Heart right ventricle (tissue), 16 donors: ENCODE results near the gene SOS2. TPM values are rescaled to one million over a fixed set of nuclear protein-coding genes. Genes with fewer than 3 reads are reported as not detected.

Source experiments
- ATAC-seq, 8 donors: fragments of 200-7000 bp; cut with Tn5 transposase; one replicate each; pipeline ENCODE4 v1.9.1; 2020; ENCODE audit warnings: mild to moderate bottlenecking in 8 of 8, moderate library complexity in 8 of 8, moderate number of reproducible peaks in 1 of 8
- DNase-seq, 2 donors: peaks; one replicate each; pipeline ENCODE4 v3.0.0-alpha.2; 2020
- H3K27ac ChIP-seq, 10 donors: fragments of 200-600 bp; sonication (generic) in 2 of 10; one replicate each; pipeline versions ENCODE4 v1.5.0 to v1.8.0; 2020 to 2022; ENCODE audit warnings: mild to moderate bottlenecking in 3 of 10
- H3K27me3 ChIP-seq, 7 donors: fragments of 200-600 bp; one replicate each; pipeline ENCODE4 v1.8.0; 2021 to 2022; ENCODE audit warnings: mild to moderate bottlenecking in 2 of 7
- H3K36me3 ChIP-seq, 9 donors: fragments of 200-600 bp; sonication (generic) in 1 of 9; one replicate each; pipeline versions ENCODE4 v1.5.0 to v1.8.0; 2020 to 2022; ENCODE audit warnings: mild to moderate bottlenecking in 2 of 9
- H3K4me1 ChIP-seq, 9 donors: fragments of 200-600 bp; sonication (generic) in 1 of 9; one replicate each; pipeline versions ENCODE4 v1.5.0 to v1.8.0; 2020 to 2022; ENCODE audit warnings: mild to moderate bottlenecking in 4 of 9
- H3K4me3 ChIP-seq, 10 donors: fragments of 200-600 bp; sonication (generic) in 2 of 10; one replicate each; pipeline versions ENCODE4 v1.5.0 to v1.8.0; 2020 to 2022; ENCODE audit warnings: mild to moderate bottlenecking in 7 of 10, moderate library complexity in 2 of 10
- H3K9me3 ChIP-seq, 11 donors: fragments of 200-600 bp in 10 of 11; sonication (generic) in 2 of 11; one replicate each; pipeline versions ENCODE4 v1.5.0 to v1.8.0; 2013 to 2022; ENCODE audit warnings: mild to moderate bottlenecking in 2 of 11, control low read depth in 1 of 11, moderate library complexity in 1 of 11
- CTCF ChIP-seq, 9 donors: fragments of 200-600 bp; sonication (generic) in 2 of 9; IDR thresholded peaks; one replicate each; pipeline versions ENCODE4 v1.5.0 to v1.8.0; 2021 to 2022; ENCODE audit warnings: antibody characterized with exemption in 9 of 9, mild to moderate bottlenecking in 5 of 9, moderate library complexity in 1 of 9
- WGBS, 2 donors: extraction: QIAGEN DNeasy Blood & Tissue Kit; methylation state at CpG; one replicate each; pipeline ENCODE4 v1.1.7; 2013; ENCODE audit warnings: inconsistent platforms in 1 of 2; 5-methylcytosine and 5-hydroxymethylcytosine counted together
- intact Hi-C, 10 donors: fragments of 100-400 bp; cut with DNase I; formaldehyde crosslinking; loops; one replicate each; pipeline versions ENCODE4 v1.11.1 to v1.14.2; 2022
- polyA plus RNA-seq, 2 donors: library from polyadenylated mRNA; stranded (reverse); fragments of 200-250 nt; gene quantifications; one replicate each; pipeline ENCODE4 v1.2.3, GENCODE V29; 2013
- total RNA-seq, 10 donors: library from RNA; stranded (reverse); fragmentation: NEBNext Ultra II Directional in 3 of 10; extraction: Animal tissue kit (Norgen Biotek cat#: 25700) in 3 of 10; gene quantifications; one replicate each; pipeline versions ENCODE4 v1.2.1 to v1.2.4, GENCODE V29; 2021 to 2023
- donor health status: Arrhythmogenic right ventricular cardiomyopathy.
- donor health status: ischemic (EF 13 %, LVEDD 7.1; RV severe dilation, severe dysfunction).
- donor health status: healthy with polysubstance abuse.
- donor health status: DM: no; HTN: yes; CAD: no.
- donor health status: DM: no; HTN: no; CAD: no.
- donor health status: ischemic (EF 25% LVEDD 6.9; RV normal size, moderate dysfunction).
- donor health status: ischemic (EF 25% LVEDD 5.7; RV mildly dilated, moderate dysfunction).
- donor health status: healthy.
- donor health status: DM: yes; HTN: yes; CAD: no.
- donor health status: Ischemic cardiomyopathy.
- donor health status: ischemic (EF 35%, LVEDD 5.7; RV mildly dilated, moderate dysfunction).
- donor health status: nonischemic (EF 11% LVEDD 7.7; RV severe dilation, severe dysfunction).
- donor health status: DM: yes; HTN: yes; CAD: no.
- donor health status: PGD.
- donor health status: ischemic (EF 29% LVEDD 5.4; RV normal size, mild dysfunction).
- donor health status: nonischemic (EF 23%, LVEDD 6.1; RV moderate dilation, normal function).

SOS2 gene
- total and polyA plus RNA-seq, 12 donors: 10.1 to 40.0 (median 32.3) TPM

GRCh38 chr14:50101417-50101816 is 130.0 kb downstream of the SOS2 start:
- Histone ChIP-seq H3K9me3 (no peaks in the 10 kb centered on the region), H3K27ac (no peak overlapping the region), H3K4me1 (peaks cover 0 to 6% (median 0%) of the 10 kb centered on the region in 9 donors), H3K4me3 (no peak overlapping the region), H3K36me3 (peaks cover 0 to 19% (median 0%) of the 10 kb centered on the region in 9 donors), H3K27me3 (no peaks in the 10 kb centered on the region)
- ATAC-seq: no peak
- whole genome bisulfite sequencing, 2 donors: 92 to 98% methylated on average over 7 of the region's 7 CpGs
- TF ChIP-seq CTCF (IDR thresholded peaks at IDR 0.05): no peak
- no peak for DNase-seq
- intact Hi-C loops: loop anchor here in 6 of 10 donors (5.0 to 10.0 kb wide), 6 partner anchors 97 to 237 kb away; no protein-coding TSS in a partner anchor

GRCh38 chr14:50100805-50101204 is 130.6 kb downstream of the SOS2 start:
- Histone ChIP-seq H3K9me3 (no peaks in the 10 kb centered on the region), H3K27ac (no peak overlapping the region), H3K4me1 (peaks cover 0 to 12% (median 0%) of the 10 kb centered on the region in 9 donors), H3K36me3 (peaks cover 0 to 19% (median 0%) of the 10 kb centered on the region in 9 donors), H3K4me3 (no peak overlapping the region), H3K27me3 (no peaks in the 10 kb centered on the region)
- intact Hi-C loops: loop anchor here in 6 of 10 donors (5.0 to 10.0 kb wide), 6 partner anchors 96 to 236 kb away; no protein-coding TSS in a partner anchor
- no peak for ATAC-seq
- WGBS, 2 donors: 94 to 96% methylated on average over 2 of the region's 2 CpGs
- no peak for DNase-seq
- TF ChIP-seq CTCF (IDR thresholded peaks at IDR 0.05): no peak

- WGBS, 2 donors: 93 to 94% methylated on average over 4 of the region's 4 CpGs
- Histone ChIP-seq H3K36me3 (peaks cover 0 to 19% (median 0%) of the 10 kb centered on the region in 9 donors), H3K4me1 (peaks cover 0 to 12% (median 0%) of the 10 kb centered on the region in 9 donors), H3K4me3 (no peak overlapping the region), H3K27me3 (no peaks in the 10 kb centered on the region), H3K9me3 (no peaks in the 10 kb centered on the region), H3K27ac (no peak overlapping the region)
- intact Hi-C loops: no loop called here
- DNase-seq (no peak), ATAC-seq (no peak)
- no peak for TF ChIP-seq CTCF (IDR thresholded peaks at IDR 0.05)
Observed at GRCh38 chr14:50099335-50099734, 132.0 kb downstream of the SOS2 start.

GRCh38 chr14:50095895-50096294 is 135.5 kb downstream of the SOS2 start:
- no peak for TF ChIP-seq CTCF (IDR thresholded peaks at IDR 0.05)
- intact Hi-C loops: no loop called here
- Histone ChIP-seq H3K4me3 (no peak overlapping the region), H3K4me1 (peaks cover 0 to 12% (median 0%) of the 10 kb centered on the region in 9 donors), H3K27me3 (no peaks in the 10 kb centered on the region), H3K9me3 (no peaks in the 10 kb centered on the region), H3K27ac (peak overlapping the region in 1 of 10 donors; percentile 71), H3K36me3 (peaks cover 0 to 12% (median 0%) of the 10 kb centered on the region in 9 donors)
- DNase-seq (no peak), ATAC-seq (no peak)
- 63 to 64% methylated on average over 1 of the region's 1 CpG for WGBS, 2 donors
